HG02840 (cell line): ENCODE results near the gene SEC61A2.

ENCODE experiments used
- ATAC-seq: cut with Tn5 transposase; IDR thresholded peaks from one replicate; pipeline ENCODE4 v1.9.1; 2021; ENCODE audit warnings: mild to moderate bottlenecking, moderate library complexity, moderate number of reproducible peaks; ENCODE audit not compliant: unreplicated experiment, low FRiP score

SEC61A2 gene

DNA sequence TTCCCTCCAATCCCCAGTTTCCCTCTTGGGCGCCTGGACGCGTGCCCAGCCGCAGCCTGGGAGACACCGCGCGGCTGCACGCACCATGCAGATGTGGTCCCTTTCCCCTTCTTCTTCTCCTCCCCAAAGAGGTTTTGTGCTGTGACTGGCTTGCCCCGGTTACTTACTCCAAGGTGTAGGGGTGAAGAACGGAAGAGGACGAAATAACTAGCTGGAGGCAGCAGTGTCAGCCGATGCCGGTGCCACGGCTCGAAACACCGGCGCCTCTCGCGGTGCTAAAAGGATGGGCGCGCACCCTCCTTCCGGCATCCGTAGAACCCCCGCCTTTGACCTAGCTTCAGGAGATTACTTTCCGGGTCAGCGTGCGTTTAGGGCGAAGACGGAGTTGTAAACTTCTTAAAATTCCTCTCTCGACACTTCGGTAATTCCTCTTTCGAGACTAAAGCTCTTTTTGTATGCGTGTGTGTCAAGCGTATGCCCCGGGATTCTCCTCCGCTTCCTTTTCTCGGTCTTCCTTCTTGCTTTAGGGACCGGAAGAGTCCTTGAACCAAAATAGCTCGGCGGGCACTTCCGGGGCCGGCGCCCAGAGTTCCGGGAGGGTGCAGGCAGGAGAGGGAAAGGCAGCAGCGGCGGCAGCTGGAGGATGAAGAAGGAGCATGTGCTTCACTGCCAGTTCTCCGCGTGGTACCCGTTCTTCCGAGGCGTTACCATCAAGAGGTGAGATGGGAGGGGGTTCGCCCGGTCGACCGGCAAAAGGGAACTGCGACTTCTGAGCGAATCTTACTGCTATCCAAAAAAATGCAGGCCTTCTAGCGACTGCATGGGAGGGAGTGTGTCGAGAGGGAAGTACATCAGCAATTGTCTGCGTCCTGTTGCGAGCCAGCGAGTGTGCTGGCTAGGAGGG lies 66.4 kb downstream of the SEC61A2 start, which contains the start of the genes CDC123 and NUDT5:
TSS of gene CDC123 (plus strand) at position 586 of the 904 bp plus-strand sequence. CDS start at position 644, 58 bp downstream.
TSS of gene NUDT5 (minus strand) at position 289 of the 904 bp plus-strand sequence. CDS start 9,600 bp downstream, outside the sequence.
- ATAC-seq, result peak; percentile 91

DNA sequence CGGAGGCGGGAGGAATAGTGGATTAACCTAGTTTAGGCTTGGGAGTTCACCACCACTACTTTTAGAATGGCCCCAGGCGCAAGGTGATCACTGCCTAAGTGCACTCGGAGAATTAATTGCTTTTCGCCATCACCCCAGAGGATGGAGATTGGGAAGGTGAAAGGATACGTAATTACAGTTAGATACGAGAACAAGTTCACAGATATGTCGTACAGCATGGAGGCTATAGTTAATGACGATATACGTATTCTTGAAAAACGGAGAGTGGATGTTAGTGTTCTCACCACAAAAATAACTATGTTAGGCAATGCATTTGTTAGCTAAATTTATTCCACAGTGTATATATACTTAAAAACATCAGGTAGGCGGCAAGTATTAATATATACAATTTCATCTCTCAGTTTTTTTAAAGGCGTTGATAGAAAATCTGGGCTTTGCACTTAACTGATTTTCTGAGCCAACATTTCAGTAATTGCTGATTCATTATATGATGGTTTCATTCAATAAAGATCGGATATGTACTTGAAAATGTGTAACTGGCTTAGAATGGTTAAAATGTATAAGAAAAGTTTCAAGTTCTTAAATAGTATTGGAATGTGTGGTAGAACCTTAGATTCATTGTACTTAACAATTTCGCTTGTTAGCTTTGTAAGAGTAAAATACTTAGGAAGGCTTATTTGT lies 67.2 kb downstream of the SEC61A2 start:
- no peak for ATAC-seq

DNA sequence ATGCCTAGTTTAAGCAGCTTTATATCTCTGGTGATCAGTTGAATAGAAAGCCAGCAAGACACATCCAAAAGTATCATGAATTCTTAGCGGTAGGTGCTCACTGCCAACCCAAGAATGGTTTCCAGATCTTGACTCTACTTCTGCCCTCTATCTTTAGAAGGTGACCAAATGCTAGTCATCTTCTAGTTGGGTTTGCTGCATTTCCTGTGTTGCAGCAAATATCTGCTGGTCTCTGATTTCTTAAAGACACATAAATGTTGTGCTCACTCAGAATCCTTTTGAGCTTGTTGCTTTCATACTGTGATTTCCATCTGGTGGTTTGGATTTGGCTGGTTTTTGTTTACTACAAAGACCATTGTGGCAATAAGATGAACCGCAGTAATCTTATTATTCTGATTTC lies 68.7 kb downstream of the SEC61A2 start:
- no peak for ATAC-seq

DNA sequence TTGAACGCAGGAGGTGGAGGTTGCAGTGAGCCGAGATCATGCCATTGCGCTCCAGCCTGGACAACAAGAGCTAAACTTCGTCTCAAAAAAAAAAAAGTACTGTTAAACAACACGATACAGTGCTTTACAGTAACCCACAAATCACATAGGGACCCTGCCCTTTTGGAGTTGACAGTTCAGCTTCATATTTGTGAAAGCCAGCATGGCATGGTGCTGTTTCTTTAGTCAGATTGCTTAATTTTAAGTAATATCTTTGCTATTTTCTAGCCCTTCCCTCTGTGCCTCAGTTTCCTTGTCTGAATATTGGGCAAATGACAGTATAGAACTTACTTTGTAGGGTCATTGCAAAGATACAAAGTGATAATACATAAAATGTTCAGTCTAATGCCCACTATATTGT lies 71.4 kb downstream of the SEC61A2 start:
- ATAC-seq, result no peak

DNA sequence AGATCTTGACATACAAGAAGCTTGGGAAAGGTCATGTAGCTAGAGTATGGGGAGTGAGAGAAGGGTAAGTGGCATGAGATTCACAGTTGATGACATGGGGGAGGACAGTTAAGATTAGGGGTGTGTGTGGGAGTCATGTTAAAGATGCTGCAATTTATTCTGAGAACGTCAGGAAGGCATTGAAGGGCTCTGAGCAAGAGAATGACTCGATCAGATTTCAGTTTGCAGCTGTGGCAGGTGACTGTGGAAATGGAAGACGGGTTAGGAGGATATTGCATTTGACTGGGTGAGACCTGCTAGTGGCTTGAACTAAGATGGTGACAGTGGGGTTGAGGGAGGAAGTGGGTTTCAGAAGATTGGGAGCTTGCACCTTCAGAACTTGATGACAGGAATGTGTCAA lies 72.1 kb downstream of the SEC61A2 start:
- no peak for ATAC-seq

DNA sequence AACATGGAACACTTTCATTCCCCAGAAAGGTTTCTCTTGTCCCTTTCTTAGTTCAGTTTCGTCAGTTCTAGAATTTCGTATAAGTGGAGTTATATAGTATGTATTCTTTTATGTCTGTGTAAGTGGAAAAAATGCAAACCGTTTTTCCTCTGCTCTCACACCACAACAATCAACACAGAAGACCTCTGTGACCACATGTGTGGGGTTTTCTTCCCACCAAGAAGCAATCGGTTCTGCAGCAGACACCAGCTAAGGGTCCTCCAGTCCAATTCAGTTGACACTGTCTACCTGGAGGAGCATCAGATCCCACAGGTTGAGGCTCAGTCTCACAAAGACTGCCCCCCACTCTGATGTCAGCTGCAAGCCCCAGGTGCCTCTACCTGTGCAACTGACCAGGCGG lies 72.7 kb downstream of the SEC61A2 start:
- ATAC-seq, result no peak

DNA sequence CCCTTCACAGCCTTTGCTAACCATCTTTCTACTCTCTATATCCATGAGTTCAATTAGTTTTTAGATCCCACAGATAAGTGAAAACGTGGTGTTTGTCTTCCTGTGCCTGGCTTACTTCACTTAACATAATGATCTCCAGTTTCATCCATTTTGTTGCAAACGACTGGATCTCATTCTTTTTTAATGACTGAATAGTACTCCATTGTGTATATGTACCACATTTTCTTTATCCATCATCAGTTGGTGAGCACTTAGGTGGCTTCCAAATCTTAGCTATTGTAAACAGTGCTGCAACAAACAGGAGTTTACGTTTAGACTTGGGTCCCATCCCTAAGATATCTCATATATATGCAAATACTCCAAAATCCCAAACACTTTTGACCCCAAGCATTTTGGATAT lies 75.6 kb downstream of the SEC61A2 start:
- ATAC-seq, result no peak

DNA sequence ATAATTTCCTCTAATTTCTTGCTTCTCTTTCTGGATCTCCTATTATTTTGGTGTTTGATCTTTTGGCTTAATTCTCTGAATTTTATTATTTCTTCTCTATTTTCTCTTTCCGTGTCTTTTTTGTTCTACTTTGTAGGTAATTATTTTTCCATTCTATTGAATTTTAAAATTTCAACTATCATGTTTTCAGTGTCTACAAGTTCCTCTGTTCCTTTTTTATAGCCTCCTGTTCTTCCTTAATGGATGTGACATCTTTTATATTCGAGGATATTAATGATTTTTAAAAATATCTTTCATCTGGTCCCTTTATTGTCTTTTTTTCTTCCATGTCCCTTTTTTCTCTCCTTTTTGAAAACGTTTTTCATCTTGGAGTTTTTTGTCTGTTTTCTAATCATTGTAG lies 77.6 kb downstream of the SEC61A2 start:
- no peak for ATAC-seq

DNA sequence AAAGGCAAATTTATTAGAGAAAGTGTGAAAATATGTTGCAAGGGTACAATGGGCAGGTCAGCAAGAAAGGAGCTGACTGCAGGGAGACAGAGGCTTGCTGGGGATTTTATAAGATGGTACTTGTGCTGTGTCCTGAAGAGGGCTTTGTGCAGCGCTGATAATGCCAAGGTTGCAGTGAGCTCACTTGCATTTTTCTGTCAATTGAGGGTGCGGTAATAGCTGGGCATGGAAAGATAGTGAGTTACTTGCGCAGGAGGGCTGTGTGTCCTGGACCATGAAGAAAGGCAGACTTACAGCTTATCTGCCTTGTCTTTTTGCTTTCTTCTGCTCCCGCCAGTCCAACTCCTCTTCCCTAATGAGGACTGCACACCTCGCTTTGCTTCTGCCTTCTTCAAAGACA lies 79.0 kb downstream of the SEC61A2 start:
- no peak for ATAC-seq

DNA sequence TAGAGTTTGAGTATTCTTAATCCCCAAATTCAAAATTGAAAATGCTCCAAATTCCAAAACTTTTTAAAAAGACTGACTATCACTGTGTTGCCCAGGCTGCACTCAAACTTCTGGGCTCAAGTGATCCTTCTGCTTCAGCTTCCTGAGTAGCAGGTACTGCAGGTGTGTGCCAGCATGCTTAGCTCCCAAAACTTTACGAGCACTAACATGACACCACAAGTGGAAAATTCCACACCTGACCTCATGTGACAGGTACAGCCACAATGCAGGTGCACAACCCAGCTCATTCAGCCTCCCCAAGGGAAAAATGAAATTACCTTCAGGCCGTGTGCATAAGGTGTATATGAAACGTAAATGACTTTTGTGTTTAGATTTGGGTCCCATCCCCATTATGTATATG lies 83.0 kb downstream of the SEC61A2 start:
- no peak for ATAC-seq

DNA sequence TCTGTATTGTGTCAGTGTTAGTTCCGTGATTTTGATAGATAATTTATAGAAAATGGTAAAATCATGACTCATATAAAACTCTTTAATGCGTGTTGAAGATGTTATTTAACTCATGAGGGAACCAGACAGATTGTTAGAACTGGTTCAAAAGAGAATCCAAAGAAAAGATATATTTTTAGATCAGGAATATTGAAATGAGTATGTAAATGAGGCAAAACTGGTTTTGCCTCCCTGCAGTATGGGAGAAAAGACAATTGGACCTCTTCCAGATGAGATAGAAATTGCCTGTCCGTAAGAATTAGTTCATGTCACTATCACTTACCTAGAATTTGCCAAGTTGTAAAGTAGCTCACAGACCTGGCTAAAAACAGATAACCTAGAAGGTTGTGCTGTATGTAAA lies 84.1 kb downstream of the SEC61A2 start:
- ATAC-seq, result no peak

DNA sequence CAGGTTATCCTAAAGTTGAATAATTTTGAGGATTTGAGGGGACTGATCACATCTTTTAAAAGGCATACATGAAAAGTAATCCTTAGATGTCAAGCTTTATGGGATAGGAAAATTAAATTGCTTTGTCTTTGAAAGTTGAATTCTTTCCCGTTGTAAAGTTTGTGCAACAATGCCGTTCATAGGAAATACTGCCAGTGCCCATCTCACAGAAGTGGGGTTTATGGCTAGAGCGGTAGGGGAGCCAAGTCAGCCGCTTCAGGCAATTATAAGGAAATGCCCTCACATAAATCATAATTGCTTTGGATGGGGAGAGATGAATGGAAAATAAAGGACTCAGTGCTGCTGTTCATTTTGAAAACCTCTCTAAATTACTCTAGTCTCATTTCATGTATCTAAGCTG lies 84.6 kb downstream of the SEC61A2 start:
- no peak for ATAC-seq

DNA sequence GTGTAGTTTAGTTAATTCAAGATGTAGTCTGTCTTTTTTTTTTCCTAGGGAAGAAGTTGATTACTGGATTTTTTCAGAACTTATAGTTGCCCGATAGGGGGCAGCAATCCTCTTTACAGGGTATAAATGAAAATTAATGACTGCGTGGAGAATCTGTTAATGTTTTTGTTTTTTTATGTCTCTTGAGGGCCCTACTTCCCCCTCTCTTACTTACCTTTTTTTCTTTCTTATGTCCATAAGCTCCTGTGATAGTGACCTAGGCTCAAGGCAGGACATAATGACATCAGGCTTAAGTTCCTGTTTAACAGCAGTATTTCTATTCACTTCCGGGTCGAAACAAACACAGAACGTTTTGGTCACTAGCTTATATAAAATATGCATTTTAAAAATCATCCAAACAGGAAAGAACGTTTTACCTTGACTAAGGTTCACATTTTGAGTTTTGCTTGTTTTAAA lies 85.3 kb downstream of the SEC61A2 start:
- ATAC-seq, result no peak
